HK-2 (cell line): ENCODE data around the gene GOLGA3.
"Not testable (repeated sequence)": the region's sequence is repeated elsewhere in the genome, so short reads cannot be mapped to it uniquely, and the experiment has no call there.

Experiments used
- DNase-seq: peaks from one replicate; pipeline ENCODE4 v3.0.0-alpha.2; 2018; ENCODE audit not compliant: unreplicated experiment

The GOLGA3 gene

DNA sequence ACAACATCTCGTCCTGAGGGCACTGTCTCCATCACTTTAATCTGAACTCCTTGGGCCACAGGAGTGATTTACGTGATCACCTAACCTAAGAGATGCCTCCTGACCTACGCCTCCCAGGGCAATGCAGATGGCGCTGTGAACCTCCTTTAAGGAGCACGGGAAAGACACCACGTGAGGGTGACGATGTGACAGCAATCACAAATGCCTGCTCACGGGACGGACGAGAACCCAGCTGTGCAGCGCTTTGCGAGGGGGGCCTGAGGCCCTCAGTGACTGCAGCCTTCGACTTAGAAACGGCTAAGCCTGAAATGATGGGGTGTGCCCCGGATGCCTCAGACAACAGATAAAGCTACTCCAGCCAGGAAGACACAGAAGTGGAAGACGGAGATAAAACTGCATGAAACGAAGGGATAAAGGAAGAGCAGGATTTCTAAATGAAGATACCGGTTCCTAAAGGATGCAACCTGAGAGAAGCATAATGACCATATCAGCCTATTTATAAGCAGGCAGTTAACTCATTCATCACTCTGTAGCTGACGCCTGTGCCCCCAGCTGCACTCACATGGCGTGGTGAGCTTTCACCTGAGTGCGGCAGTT is 13.9 kb upstream of the GOLGA3 start:
- DNase-seq: no peak

DNA sequence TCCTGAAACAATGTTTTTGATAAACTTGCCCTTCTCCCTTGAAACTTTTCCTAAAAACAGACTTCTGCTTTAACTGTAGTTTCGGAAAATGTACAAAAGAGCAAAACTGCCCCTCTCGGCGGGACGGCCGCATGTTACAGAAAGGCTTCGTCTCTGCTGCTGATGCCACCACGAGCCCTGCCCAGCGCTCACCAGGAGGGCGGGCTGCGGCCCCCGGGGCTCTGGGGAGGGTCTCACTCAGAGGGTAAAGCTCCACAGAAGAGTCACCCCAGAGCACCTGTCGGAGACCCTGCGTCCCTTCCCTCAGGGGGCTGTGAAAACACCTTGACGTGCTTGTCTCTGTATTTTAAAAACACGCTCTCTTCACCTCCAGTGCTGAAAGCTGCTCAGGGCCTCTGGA is 12.5 kb upstream of the GOLGA3 start:
- no peak for DNase-seq

DNA sequence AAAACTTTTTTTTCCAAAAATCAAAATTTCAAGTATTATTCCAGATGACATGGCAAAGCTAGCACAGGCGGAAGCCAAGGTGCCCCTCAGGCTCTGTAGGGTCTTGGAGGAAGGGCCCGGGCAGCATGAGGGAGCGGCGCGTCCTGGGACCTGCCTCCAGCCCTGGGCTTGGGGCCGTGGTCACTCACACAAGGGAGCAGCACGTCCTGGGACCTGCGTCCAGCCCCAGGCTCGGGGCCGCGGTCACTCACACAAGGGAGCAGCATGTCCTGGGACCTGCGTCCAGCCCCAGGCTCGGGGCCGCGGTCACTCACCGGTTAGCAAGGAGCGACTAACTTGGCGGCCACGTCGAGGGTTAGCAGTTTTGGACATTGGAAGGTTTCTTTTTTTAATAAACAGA is 11.9 kb upstream of the GOLGA3 start:
- no peak for DNase-seq

DNA sequence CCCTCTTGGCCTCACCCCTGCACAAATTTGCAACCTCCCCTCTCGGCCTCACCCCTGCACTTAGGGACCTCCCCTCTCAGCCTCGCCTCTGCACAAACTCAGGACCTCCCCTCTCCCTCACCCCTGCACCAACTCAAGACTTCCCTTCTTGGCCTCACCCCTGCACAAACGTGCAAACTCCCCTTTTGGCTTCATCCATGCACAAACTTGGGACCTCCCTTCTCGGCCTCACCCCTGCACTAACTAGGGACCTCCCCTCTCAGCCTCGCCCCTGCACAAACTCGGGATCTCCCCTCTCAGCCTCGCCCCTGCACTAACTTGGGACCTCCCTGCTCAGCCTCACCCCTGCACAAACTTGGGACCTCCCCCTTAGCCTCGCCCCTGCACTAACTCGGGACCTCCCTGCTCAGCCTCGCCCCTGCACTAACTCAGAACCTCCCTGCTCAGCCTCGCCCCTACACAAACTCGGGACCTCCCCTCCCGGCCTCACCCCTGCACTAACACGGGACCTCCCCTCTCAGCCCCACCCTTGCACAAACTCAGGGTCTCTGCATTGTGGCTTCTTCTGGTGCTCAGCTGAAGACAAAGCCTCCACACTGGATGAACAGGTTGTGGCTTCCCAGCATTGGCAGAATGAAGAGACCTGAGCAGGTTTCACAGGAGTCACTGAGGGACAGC is 11.0 kb upstream of the GOLGA3 start:
- no peak for DNase-seq

DNA sequence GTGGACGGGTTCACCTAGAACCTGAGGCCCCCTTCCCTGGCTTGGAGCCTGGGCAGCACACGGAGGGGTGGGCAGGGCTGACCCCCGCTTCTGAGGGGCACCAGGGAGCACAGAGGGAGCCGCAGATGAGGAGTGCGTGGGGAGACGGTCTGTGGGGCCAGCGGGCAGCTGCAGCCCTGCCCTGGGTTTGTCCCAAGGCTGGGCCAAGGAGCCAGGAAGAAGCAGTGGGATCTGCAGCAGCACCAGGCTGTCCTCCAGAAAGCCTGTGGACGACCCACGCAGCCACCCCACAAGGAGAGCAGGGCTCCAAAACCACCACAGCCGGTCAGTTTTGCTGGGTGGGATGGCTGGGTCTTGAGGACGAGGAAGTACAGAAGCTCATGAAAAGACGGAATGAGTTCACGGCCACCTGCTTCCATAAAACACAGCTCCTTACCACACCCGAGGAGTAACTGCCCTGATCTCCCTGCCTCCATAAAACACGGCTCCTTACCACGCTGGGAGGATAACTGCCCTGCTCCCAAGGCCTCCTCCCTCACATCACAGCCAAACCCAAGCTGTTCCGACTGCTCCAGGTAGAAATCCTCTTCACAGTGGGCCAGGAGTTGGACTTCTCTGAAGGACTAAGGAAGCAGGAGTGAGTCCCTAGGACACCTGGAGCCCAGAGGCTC is 9.9 kb upstream of the GOLGA3 start:
- no peak for DNase-seq

DNA sequence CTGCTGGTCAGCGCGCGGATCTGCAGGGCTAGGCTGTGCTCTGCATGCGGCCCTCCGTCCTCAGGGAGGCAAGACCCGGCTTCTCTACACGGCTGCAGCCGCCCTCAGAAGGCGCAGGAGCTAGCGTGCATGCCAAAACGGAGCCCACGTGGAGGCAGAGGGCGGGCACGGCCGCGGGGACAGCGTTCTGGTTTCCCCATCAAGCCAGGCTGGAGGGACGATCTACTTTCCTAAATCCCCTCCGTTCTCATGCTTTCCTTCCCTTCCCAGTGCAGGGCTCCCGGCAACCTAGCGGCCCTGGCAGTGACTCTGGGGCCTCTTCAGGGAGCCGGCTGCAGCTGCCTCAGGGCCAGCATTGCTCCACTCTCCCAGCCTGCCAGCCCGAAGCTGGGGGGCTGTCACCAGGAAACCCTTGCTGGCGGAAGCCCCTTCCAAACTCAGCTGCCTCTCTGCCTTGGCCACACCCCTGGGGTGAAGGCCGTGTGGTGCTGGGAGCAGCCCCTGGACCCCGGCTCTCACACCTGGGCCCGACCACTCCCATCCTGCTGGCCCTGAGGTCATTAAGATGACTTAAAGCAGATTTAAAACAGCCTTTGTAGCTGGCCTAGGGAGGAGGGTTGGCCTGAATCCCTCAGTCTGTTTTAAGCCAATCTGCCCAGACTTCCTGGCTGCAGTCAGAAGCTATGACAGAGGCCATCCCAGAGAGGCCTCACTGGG is 9.2 kb upstream of the GOLGA3 start:
- no peak for DNase-seq

DNA sequence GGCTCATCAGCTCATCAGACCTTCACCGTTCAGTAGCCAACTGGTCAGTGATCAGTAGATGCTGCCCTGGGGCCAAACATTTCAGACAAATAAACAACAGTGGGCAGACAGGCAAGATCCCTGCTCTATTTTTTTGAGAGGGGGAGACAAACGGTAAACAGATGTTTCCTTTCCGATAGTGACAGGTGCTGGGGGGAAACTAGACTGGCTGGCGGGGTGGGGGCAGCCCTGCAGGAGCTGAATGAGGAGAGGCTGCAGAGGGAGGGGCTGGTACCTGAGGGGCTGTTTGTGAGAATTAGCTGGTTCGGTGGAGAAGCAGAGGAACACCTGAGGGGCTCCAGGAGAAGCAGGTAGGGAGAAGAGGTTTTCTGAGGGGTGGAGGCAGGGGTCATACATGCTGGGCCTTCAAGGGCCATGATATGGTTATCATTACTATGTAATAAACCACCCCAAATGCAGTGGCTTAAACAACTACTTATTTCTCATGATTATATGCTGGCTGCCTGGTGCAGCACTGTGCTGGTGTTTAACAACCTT is 8.2 kb upstream of the GOLGA3 start:
- no peak for DNase-seq

DNA sequence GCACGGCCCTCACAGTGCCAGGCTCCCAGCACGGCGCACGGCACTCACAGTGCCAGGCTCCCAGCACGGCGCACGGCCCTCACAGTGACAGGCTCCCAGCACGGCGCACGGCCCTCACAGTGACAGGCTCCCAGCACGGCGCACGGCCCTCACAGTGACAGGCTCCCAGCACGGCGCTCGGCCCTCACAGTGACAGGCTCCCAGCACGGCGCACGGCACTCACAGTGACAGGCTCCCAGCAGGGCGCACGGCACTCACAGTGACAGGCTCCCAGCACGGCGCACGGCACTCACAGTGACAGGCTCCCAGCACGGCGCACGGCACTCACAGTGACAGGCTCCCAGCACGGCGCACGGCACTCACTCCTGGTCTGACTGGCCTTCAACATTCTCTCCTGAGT is 7.6 kb upstream of the GOLGA3 start:
- DNase-seq: not testable (repeated sequence)

DNA sequence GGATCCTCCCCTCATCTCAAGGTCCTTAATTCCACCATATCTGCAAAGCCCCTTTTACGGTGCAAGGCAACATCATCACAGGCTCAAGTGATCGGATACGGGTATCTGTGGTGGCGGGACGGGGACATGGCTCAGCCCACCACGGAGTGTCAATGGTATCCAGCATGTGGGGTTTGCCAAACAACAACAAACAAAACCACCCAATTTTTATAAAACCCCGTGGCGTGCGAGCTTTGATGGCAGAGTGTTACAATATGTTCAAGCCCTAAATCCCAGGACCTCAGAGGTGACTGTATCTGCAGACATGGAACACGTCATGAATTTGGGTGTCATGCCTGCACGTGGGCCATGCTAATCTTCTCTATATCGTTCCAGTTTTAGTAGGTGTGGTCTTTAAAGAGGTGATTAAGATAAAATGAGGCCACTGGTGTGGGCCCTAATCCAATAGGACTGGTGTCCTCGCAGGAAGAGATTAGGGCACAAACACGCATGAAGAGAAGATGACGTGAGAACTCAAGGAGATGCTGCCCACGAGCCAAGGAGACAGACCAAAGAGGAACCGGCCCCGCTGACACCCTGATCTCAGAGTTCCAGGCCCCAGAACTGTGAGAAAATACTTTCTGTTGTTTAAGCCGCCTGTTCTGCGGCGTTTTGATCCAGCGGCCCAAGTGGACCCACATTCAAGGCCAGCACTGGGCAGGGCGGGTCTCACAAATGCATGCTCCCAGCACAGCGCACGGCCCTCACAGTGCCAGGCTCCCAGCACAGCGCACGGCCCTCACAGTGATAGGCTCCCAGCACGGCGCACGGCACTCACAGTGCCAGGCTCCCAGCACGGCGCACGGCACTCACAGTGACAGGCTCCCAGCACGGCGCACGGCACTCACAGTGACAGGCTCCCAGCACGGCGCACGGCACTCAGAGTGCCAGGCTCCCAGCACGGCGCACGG is 6.7 kb upstream of the GOLGA3 start:
- DNase-seq: no peak

DNA sequence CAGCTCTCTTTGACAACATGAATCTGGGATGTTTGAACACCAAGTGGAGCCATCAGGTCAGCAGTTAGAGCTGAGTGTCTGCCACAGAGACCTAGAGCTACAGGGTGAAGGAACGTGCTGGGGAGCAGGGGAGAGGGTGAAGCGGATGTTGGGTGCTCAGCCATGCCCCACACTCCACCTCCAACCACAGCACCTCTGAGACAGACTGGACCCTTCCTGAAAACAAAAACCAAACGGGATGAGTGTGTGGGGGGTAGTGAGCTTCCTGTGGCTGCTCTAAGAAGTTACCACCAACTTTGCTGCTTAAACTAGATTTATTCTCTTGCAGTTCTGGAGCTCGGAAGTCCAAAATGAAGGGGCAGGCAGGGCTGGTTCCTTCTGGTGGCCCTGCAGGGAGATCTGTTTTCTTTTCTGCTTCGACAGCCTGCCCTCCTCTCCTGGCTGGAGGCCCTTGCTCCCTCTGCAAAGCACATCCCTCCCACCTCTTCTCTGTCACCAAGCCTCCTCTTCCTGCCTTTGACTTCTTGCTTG is 5.6 kb upstream of the GOLGA3 start:
- no peak for DNase-seq

DNA sequence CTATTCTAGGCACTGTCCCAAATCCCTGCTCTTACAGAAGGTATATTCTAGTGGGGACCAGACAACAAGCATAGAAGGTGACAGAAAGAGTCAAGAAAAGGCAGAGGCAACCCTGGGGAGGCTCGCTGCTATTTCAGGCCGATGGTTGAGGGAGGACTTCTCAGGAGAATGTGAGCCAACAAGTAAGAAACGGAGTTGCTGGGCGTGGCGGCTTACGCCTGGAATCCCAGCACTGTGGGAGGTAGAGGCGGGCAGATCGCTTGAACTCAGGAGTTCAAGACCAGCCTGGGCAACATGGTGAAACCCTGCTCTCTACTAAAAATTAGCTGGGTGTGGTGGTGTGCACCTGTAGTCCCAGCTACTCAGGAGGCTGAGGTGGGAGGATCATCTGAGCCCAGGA is 4.7 kb upstream of the GOLGA3 start:
- no peak for DNase-seq

DNA sequence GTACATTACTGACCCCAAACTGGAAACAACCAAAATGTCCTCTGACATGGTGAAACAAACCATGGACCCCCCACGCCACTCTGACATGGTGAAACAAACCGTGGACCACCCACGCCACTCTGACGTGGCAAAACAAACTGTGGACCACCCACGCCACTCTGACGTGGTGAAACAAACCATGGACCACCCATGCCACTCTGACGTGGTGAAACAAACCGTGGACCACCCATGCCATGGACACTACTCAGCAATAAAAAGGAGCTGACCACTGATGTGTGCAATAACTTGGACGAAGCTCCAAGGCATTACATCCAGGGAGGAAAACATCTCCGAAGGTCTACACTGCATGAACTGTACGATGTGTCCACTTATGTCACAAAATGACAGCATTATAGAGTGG is 3.1 kb upstream of the GOLGA3 start:
- no peak for DNase-seq

DNA sequence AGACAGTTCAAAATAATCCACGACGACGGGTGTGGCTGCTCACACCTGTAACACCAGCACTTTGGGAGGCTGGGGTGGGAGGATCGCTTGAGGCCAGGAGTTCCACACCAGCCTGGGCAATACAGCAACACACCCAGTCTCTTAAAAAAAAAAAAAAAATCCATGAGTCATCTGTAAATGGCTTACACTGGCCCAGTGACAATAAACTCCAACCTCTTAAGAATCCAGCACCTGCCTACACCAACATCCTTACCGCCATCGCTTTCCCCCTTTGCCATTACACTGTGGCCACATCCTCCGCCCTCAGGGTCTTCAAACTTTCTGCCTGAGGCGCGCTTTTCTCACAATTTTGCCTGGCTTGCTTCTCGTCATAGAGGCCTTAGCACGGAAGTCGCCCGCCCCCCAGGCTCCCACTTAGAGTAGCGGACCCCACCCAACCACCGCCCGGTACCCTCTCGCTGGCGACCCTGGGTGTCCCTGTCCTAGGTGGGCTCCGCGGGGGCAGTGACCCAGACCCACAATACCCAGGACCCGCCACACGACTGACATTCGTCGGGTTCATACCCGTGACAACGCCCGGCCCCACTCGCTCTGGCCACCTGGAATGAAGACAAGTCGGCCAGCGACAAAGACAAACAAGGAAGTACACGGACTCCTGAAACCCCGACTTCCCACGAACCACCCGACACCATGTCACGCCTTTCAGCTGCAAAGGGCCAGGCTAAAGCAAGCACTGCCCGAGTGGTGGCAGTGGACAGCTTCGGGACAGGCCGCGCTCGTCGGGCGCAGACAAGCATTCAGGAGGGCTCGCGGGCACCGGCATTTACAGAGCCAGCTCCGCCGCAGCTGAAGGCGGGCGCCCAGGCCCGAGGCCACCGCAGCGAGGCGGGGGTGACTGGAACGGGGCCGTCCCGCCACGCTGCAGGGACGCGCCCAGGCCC is 636 bp downstream of the GOLGA3 start:
- DNase-seq: peak; percentile 46

DNA sequence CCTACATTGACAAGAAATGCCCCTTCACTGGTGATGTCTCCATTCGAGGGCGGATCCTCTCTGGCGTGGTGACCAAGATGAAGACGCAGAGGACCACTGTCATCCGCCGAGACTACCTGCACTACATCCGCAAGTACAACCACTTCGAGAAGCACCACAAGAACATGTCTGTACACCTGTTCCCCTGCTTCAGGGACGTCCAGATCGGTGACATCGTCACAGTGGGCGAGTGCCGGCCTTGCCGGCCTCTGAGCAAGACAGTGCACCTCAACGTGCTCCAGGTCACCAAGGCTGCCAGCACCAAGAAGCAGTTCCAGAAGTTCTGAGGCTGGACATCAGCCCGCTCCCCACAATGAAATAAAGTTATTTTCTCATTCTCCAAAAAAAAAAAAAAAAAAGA is 2.8 kb downstream of the GOLGA3 start:
- DNase-seq: no peak

DNA sequence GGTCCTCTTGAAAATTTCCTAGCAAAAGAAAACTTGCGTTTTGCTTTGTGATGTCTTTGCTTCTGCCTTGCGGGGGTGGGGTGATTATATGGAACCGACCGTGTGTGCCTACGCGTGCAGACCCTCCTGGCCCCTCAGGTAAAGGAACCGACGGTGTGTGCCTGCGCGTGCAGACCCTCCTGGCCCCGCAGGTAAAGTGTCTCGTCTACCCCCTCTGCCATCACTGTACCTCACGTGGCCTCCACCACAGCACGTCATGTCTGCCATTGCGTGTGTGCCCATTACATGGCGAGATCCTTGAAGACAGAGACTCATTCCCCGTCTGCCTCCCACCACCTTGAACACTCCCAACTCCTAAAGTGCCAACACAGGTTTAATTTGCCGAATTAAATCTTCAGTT is 3.6 kb downstream of the GOLGA3 start:
- no peak for DNase-seq

DNA sequence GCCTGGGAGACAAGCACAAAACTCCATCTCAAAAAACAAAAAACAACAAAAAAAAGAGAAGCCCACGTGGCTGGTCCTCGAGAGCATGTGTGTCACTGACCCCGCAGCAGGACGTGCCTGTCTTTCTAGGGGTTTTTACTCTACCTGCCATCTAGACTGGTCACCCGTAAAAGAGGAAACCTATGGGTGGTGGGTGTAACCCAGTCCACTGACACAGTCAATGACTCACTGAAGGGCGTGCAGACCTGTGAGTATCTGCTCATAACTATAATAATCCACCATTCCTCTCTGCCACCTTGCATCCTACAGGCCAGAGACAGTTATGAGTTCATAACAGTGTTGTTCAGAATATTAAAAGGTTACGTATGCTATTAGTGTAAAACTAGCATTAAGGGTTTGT is 4.6 kb downstream of the GOLGA3 start:
- no peak for DNase-seq

DNA sequence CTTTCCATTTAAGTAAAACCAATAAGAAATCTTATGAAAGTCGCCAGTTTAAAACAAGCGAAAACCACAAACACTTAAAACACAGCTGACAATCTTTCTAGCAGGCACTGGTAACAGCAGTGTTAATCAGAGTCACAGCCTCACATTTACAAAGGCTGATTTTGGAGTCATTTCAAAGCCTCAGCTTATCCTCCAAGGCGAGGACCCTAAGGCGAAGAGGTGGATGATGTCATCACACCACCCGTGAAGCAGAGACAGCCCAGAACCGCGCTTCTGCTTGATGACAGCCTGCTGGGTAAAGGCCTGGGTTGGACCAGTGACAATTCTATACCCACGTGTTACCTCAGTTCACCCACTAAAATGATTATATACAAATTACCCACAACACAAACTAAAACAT is 10.1 kb downstream of the GOLGA3 start:
- no peak for DNase-seq

DNA sequence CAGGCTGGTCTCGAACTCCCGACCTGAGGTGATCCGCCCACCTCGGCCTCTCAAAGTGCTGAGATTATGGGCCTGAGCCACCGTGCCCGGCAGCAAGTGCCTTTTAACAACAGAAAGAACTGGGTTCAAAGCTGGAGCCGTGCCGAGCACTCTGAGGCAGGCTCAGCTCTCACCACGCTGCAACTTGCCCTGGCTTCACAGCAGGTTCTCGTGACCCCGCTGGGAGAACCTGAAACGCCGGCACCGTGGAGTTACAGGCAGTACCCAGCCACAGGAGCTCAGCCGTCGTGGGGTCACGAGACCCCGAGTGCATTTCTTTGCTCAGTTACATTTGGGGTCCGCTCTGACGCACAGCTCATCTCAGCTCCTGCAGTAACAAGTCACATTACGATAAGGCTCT is 14.4 kb downstream of the GOLGA3 start:
- DNase-seq: no peak

DNA sequence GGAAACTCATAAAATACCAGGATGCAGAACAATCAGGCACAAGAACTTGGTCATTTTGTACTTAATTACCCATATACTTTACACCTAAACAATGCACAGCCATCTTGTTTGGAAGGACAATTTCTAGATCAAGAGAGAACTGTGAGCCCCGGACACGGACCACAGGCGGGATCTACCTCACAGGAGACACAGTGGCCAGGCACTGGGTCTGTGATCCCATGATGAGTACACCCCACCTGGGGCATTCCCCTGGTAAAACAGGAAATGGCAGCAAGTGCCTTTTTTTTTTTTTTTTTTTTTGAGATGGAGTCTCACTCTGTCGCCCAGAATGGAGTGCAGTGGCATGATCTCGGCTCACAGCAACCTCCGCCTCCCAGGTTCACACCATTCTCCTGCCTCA is 15.2 kb downstream of the GOLGA3 start:
- DNase-seq: no peak
